Stromal cell of bone marrow (primary cell): Measurements from ENCODE around the gene RASSF3.
"Not testable (repeated sequence)": the region's sequence is repeated elsewhere in the genome, so short reads cannot be mapped to it uniquely, and the experiment has no call there.

Source experiments
- DNase-seq: peaks from one replicate; pipeline ENCODE4 v3.0.0-alpha.2; 2012; ENCODE audit warnings: low read depth

The RASSF3 gene

GRCh38 chr12:64670919-64671639, 60.8 kb downstream of the RASSF3 start:
- no peak for DNase-seq

- DNase-seq = no peak
Measured at GRCh38 chr12:64671681-64672080, 61.4 kb downstream of the RASSF3 start.

GRCh38 chr12:64672925-64673409, 62.7 kb downstream of the RASSF3 start:
- no peak for DNase-seq

GRCh38 chr12:64673490-64674169, 63.3 kb downstream of the RASSF3 start:
- no peak for DNase-seq

GRCh38 chr12:64674367-64674922, 64.2 kb downstream of the RASSF3 start:
- DNase-seq = no peak

- DNase-seq = peak; percentile 47
Measured at GRCh38 chr12:64675795-64676194, 65.5 kb downstream of the RASSF3 start.

GRCh38 chr12:64678248-64678647, 68.0 kb downstream of the RASSF3 start:
- no peak for DNase-seq

GRCh38 chr12:64678835-64679234, 68.5 kb downstream of the RASSF3 start:
- DNase-seq = no peak

GRCh38 chr12:64679487-64680001, 69.2 kb downstream of the RASSF3 start:
- DNase-seq = peak; percentile 85

GRCh38 chr12:64680235-64680634, 69.9 kb downstream of the RASSF3 start:
- no peak for DNase-seq

- DNase-seq = no peak
Measured at GRCh38 chr12:64681200-64682052, 71.1 kb downstream of the RASSF3 start.

GRCh38 chr12:64682572-64683277, 72.4 kb downstream of the RASSF3 start:
- DNase-seq = peak; percentile 38

- no peak for DNase-seq
Measured at GRCh38 chr12:64683816-64684543, 73.7 kb downstream of the RASSF3 start.

- DNase-seq = no peak
Measured at GRCh38 chr12:64685050-64685449, 74.8 kb downstream of the RASSF3 start.

GRCh38 chr12:64685605-64686004, 75.3 kb downstream of the RASSF3 start:
- DNase-seq = no peak

GRCh38 chr12:64687816-64688215, 77.5 kb downstream of the RASSF3 start:
- DNase-seq = no peak

- DNase-seq = no peak
Measured at GRCh38 chr12:64688219-64688618, 77.9 kb downstream of the RASSF3 start.

GRCh38 chr12:64688715-64689114, 78.4 kb downstream of the RASSF3 start:
- DNase-seq = no peak

- DNase-seq = not testable (repeated sequence)
Measured at GRCh38 chr12:64690236-64690635, 79.9 kb downstream of the RASSF3 start.

- DNase-seq = no peak
Measured at GRCh38 chr12:64691227-64691794, 81.0 kb downstream of the RASSF3 start.
